Endothelial cell (in vitro differentiated cells): ENCODE measurements around the gene ADH4. TPM values are rescaled to one million over a fixed set of nuclear protein-coding genes. Genes with fewer than 3 reads are reported as not detected.

Experiments
- DNase-seq: peaks from one replicate; pipeline ENCODE4 v3.0.0; 2021; ENCODE audit warnings: low spot score
- H3K27ac Mint-ChIP-seq: one replicate; pipeline ENCODE4 v1.8.0; 2021; ENCODE audit warnings: mixed read lengths, inconsistent platforms; ENCODE audit not compliant: unreplicated experiment
- H3K27me3 Mint-ChIP-seq: one replicate; pipeline ENCODE4 v1.8.0; 2021; ENCODE audit warnings: mild to moderate bottlenecking, moderate library complexity, mixed read lengths, inconsistent platforms; ENCODE audit not compliant: unreplicated experiment
- H3K36me3 Mint-ChIP-seq: one replicate; pipeline ENCODE4 v1.8.0; 2021; ENCODE audit warnings: mild to moderate bottlenecking, low read depth, mixed read lengths, inconsistent platforms; ENCODE audit not compliant: unreplicated experiment
- H3K4me1 Mint-ChIP-seq: one replicate; pipeline ENCODE4 v1.8.0; 2021; ENCODE audit warnings: mild to moderate bottlenecking, mixed read lengths, inconsistent platforms; ENCODE audit not compliant: unreplicated experiment
- H3K4me3 Mint-ChIP-seq: one replicate; pipeline ENCODE4 v1.8.0; 2021; ENCODE audit warnings: mild to moderate bottlenecking, mixed read lengths, inconsistent platforms; ENCODE audit not compliant: unreplicated experiment
- H3K9me3 Mint-ChIP-seq: one replicate; pipeline ENCODE4 v1.8.0; 2021; ENCODE audit warnings: mixed read lengths, inconsistent platforms; ENCODE audit not compliant: unreplicated experiment
- total RNA-seq: library from RNA; stranded (reverse); fragmentation: NEBNext Ultra II Directional; extraction: Animal tissue kit (Norgen Biotek cat#: 25700); gene quantifications from one replicate; pipeline ENCODE4 v1.2.1, GENCODE V29; 2021; ENCODE audit not compliant: unreplicated experiment
- TF ChIP-seq, protein P1 (sequence below): fragments of 200-600 bp; sonication (generic); IDR thresholded peaks from one replicate; pipeline ENCODE4 v1.5.0; 2021; ENCODE audit warnings: antibody characterized with exemption; ENCODE audit not compliant: unreplicated experiment

The ADH4 gene
- total RNA-seq, 1 donor from 2014 or later = not detected

DNA sequence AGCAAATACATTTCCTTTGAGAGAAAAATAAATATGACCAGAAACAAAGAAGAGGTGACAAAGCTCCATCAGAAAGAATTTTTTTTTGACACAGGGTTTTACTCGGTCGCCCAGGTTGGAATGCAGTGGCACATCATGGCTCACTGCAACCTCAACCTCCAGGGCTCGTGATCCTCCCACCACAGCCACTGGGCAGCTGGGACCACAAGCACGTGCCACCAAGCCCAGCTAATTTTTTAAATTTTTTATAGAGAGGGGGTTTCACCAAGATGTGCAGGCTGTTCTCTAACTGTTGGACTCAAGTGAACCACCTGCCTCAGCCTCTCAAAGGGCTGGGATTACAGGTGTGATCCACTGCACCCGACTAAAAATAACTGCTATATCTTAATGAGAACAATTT lies 65.8 kb downstream of the ADH4 start:
- TF ChIP-seq, protein P1, sequence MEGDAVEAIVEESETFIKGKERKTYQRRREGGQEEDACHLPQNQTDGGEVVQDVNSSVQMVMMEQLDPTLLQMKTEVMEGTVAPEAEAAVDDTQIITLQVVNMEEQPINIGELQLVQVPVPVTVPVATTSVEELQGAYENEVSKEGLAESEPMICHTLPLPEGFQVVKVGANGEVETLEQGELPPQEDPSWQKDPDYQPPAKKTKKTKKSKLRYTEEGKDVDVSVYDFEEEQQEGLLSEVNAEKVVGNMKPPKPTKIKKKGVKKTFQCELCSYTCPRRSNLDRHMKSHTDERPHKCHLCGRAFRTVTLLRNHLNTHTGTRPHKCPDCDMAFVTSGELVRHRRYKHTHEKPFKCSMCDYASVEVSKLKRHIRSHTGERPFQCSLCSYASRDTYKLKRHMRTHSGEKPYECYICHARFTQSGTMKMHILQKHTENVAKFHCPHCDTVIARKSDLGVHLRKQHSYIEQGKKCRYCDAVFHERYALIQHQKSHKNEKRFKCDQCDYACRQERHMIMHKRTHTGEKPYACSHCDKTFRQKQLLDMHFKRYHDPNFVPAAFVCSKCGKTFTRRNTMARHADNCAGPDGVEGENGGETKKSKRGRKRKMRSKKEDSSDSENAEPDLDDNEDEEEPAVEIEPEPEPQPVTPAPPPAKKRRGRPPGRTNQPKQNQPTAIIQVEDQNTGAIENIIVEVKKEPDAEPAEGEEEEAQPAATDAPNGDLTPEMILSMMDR = no peak
- Mint-ChIP-seq H3K36me3 (peaks cover 30% of the 10 kb centered on the region), H3K4me1 (no peaks in the 10 kb centered on the region), H3K27me3 (no peaks in the 10 kb centered on the region), H3K27ac (no peak overlapping the region), H3K9me3 (no peaks in the 10 kb centered on the region), H3K4me3 (no peak overlapping the region)
- DNase-seq = no peak

DNA sequence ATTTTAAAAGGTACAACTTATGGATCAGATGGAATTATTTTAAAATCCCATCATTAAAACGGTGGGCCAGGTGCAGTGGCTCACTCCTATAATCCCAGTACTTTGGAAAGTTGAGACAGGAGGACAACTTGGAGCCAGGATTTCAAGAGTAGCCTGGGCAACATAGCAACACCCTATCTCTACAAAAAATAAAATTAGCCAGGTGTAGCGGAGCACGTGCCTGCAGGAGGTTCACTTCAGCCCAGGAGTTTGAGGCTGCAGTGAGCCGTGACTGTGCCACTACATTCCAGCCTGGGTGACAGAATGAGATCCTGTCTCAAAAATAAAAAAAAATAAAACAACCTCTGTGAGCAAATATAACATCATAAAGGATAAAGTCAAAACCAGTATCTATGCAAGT lies 66.9 kb downstream of the ADH4 start:
- Mint-ChIP-seq H3K4me3 (no peak overlapping the region), H3K36me3 (peaks cover 36% of the 10 kb centered on the region), H3K27me3 (no peaks in the 10 kb centered on the region), H3K27ac (no peak overlapping the region), H3K4me1 (no peaks in the 10 kb centered on the region), H3K9me3 (no peaks in the 10 kb centered on the region)
- DNase-seq = no peak
- TF ChIP-seq, protein P1 = no peak

DNA sequence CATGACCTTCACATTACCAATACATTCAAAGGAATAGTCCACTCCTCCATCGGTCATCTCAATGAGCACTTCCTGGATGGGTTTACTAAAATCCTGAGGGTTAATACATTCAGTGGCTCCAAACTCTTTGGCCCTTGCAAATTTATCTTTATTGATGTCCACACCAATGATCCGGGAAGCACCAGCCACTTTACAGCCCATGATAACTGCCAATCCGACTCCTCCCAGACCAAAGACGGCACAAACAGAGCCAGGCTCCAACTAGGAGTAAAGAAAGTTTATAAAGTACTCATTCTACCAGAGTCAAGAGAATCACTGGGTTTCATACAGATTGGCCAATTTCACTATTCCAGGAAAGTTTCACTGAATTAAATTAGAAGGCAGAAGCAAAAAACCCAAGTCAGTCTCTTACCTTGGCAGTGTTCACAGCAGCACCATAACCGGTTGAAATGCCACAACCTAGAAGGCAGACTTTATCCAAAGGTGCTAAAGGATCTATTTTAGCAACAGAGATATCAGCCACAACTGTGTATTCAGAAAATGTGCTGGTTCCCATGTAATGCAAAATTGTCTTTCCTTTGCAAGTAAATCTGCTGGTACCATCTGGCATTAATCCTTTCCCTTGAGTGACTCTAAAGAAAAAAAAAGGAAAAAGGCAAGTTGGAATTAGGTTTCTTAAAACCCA lies 67.7 kb downstream of the ADH4 start:
- TF ChIP-seq, protein P1 = no peak
- Mint-ChIP-seq H3K4me3 (no peak overlapping the region), H3K27me3 (no peaks in the 10 kb centered on the region), H3K27ac (no peak overlapping the region), H3K9me3 (no peaks in the 10 kb centered on the region), H3K4me1 (no peaks in the 10 kb centered on the region), H3K36me3 (peaks cover 40% of the 10 kb centered on the region)
- DNase-seq = no peak

DNA sequence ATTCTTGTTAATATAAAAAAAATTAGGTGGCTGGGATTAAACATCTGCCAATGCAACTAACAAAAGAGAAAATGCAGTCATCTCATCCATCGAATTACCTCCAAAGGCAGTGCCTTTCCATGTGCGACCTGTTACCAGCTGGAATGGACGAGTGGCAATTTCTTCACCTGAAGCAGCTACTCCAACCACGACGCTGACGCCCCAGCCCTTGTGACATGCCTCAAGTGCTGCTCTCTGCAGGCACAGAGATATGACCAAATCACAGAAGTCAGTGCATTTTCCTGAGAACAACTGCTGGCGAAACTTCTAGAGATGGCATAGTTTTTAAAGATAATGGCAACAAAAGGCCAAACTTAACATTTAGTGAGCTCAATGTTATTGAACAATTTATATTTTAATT lies 69.3 kb downstream of the ADH4 start:
- TF ChIP-seq, protein P1 = no peak
- no peak overlapping the region for H3K4me3 Mint-ChIP-seq
- H3K4me1 Mint-ChIP-seq = no peaks in the 10 kb centered on the region
- H3K27ac Mint-ChIP-seq = no peak overlapping the region
- peaks cover 35% of the 10 kb centered on the region for H3K36me3 Mint-ChIP-seq
- no peaks in the 10 kb centered on the region for H3K27me3 Mint-ChIP-seq
- no peak for DNase-seq
- H3K9me3 Mint-ChIP-seq = no peaks in the 10 kb centered on the region

Other genes starting within 250 kb of the ADH4 start
- 78.9 TPM for gene EIF4E, start 215.2 kb downstream of the ADH4 start, total RNA-seq
- gene METAP1, start 148.6 kb downstream of the ADH4 start, total RNA-seq = 31.4 TPM
- 126 TPM for gene ADH5, start 55.5 kb downstream of the ADH4 start, total RNA-seq
- not detected for gene ADH6, start 74.9 kb upstream of the ADH4 start, total RNA-seq
- gene ADH1A, start 146.7 kb upstream of the ADH4 start, total RNA-seq = not detected
- not detected for gene ADH1B, start 177.1 kb upstream of the ADH4 start, total RNA-seq
- gene ADH1C, start 208.4 kb upstream of the ADH4 start, total RNA-seq = not detected